GM12891 (cell line): ENCODE data around the gene DBNDD2.

ENCODE experiments used
- DNase-seq: peaks from one replicate; pipeline ENCODE4 v3.0.0; 2011; ENCODE audit warnings: low spot score; ENCODE audit not compliant: insufficient read length
- FAIRE-seq: peaks from 2 replicates; lab custom pipeline; 2011; peaks lifted over from hg19 to GRCh38; lab: Jason Lieb, UNC
- PAX5 ChIP-seq: IDR thresholded peaks from 2 replicates; pipeline ENCODE4 v1.6.1; 2011; ENCODE audit warnings: low read length, moderate library complexity, mild to moderate bottlenecking; ENCODE audit not compliant: insufficient read depth, severe bottlenecking
- POLR2A ChIP-seq: IDR thresholded peaks from 2 replicates; pipeline ENCODE4 v1.6.1; 2011; ENCODE audit warnings: low read depth, low read length, control low read depth
- POLR2AphosphoS5 ChIP-seq: IDR thresholded peaks from 2 replicates; pipeline ENCODE4 v1.6.1; 2011; ENCODE audit warnings: low read depth, low read length, control low read depth
- POU2F2 ChIP-seq: IDR thresholded peaks from 2 replicates; pipeline ENCODE4 v1.6.1; 2011; ENCODE audit warnings: low read depth, mild to moderate bottlenecking, control low read depth, low read length, moderate library complexity
- SPI1 ChIP-seq: IDR thresholded peaks from 2 replicates; pipeline ENCODE4 v1.6.1; 2011; ENCODE audit warnings: low read depth, low read length, control low read depth
- TAF1 ChIP-seq: IDR thresholded peaks from 2 replicates; pipeline ENCODE4 v1.6.1; 2011; ENCODE audit warnings: low read depth, low read length, control low read depth

Gene DBNDD2

DNA sequence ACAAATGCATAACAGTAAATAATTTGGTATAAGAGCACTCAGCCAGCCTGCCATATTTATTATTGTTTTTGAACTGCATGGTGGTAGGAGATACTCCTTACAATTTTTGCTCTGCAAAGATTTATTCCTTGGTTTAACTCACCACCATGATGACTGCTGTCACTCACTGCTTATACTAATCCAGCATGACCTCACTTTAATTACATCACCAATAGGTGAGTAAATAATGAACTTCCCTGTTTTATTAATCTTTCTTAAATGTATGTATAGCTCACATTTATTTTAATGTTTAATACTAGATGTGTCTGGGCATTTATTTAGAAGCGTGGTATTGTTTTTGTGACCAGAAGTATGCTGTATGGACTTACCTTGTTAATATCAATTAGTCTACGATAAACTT is 17.2 kb upstream of the DBNDD2 start:
- DNase-seq: no peak
- FAIRE-seq: no peak
- TF ChIP-seq PAX5 (no peak), POLR2A (no peak), POLR2AphosphoS5 (no peak), SPI1 (no peak), TAF1 (no peak), POU2F2 (no peak)

DNA sequence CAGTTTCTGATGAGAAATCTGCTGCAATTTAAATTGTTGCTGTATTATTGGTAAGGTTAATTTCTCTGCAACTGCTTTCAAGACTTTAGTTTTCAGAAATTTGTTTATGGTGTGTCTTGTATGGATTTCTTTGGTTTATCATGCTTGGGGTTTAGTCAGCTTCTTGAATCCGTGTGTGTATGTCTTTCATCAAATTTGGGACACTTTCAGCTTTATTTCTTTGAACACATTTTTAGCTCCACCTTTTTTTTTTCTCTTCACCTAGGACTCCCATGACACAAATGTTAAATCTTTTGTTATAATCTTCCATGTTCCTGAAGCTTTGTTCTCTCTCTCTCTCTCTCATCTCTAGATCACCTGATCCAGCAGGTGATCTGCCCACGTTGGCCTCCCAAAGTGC is 16.5 kb upstream of the DBNDD2 start:
- no peak for FAIRE-seq
- TF ChIP-seq POLR2AphosphoS5 (no peak), POU2F2 (no peak), POLR2A (no peak), PAX5 (no peak), TAF1 (no peak), SPI1 (no peak)
- DNase-seq: no peak

DNA sequence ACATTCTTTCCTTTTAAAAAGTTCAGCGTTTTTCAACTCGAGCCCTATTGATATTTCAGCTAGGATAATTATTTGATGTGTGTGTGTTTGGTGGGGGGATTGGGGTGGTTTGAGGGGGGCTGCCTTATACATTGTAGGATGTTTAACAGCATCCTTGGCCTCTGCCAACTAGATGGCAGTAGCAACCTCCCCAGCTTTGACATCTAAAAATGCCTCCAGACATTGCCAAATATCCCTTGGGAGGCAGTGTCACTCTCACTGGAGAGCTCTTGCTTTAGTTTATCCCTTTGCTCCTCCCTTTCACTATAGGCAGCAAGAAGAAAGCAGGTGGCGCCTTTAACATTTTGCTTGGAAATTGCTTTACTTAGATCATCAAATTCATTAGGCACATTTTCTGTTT is 15.4 kb upstream of the DBNDD2 start:
- FAIRE-seq (no peak), DNase-seq (no peak)
- TF ChIP-seq POLR2A: no peak
- TF ChIP-seq TAF1: no peak
- TF ChIP-seq SPI1: no peak
- TF ChIP-seq POU2F2: no peak
- no peak for TF ChIP-seq POLR2AphosphoS5

- FAIRE-seq (no peak), DNase-seq (no peak)
- no peak for TF ChIP-seq POU2F2
- no peak for TF ChIP-seq SPI1
- TF ChIP-seq POLR2AphosphoS5: no peak
- TF ChIP-seq TAF1: no peak
- no peak for TF ChIP-seq PAX5
- no peak for TF ChIP-seq POLR2A
Observed at GRCh38 chr20:45394221-45395113, 13.6 kb upstream of the DBNDD2 start.

DNA sequence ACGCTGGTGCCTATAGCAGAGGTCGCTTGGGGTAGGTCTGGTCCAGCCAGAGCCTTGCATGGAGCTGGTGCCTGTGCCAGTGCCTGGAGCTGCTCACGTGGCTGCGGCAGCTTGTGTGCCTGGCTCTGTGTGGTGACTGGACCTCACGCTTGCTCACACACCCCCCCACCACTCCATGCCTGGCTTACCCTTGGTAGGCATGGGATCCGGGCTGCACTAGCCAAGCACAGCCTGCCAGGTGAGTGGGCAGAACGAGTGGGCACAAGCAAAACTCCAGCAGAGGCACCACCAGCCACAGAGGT is 13.0 kb upstream of the DBNDD2 start:
- FAIRE-seq (no peak), DNase-seq (no peak)
- TF ChIP-seq PAX5: no peak
- TF ChIP-seq POU2F2: no peak
- TF ChIP-seq POLR2A: no peak
- TF ChIP-seq SPI1: no peak
- TF ChIP-seq POLR2AphosphoS5: no peak
- TF ChIP-seq TAF1: no peak

GRCh38 chr20:45399018-45399417 is 9.1 kb upstream of the DBNDD2 start:
- FAIRE-seq (no peak), DNase-seq (no peak)
- no peak for TF ChIP-seq POU2F2
- TF ChIP-seq POLR2AphosphoS5: no peak

- DNase-seq (no peak), FAIRE-seq (no peak)
- no peak for TF ChIP-seq POLR2A
- TF ChIP-seq POU2F2: no peak
- no peak for TF ChIP-seq TAF1
- TF ChIP-seq SPI1: no peak
- no peak for TF ChIP-seq POLR2AphosphoS5
- TF ChIP-seq PAX5: no peak
Observed at GRCh38 chr20:45400346-45401031, 7.6 kb upstream of the DBNDD2 start.

- DNase-seq (no peak), FAIRE-seq (no peak)
- no peak for TF ChIP-seq PAX5
Observed at GRCh38 chr20:45402946-45403345, 5.1 kb upstream of the DBNDD2 start.

- TF ChIP-seq POLR2AphosphoS5 (no peak), POLR2A (no peak), PAX5 (no peak), TAF1 (no peak), POU2F2 (no peak), SPI1 (no peak)
- FAIRE-seq (no peak), DNase-seq (no peak)
Observed at GRCh38 chr20:45404438-45404837, 3.7 kb upstream of the DBNDD2 start.

- DNase-seq (no peak), FAIRE-seq (no peak)
- TF ChIP-seq SPI1 (no peak), PAX5 (no peak), POLR2A (no peak), POU2F2 (no peak), TAF1 (no peak), POLR2AphosphoS5 (no peak)
Observed at GRCh38 chr20:45405571-45406259, 2.4 kb upstream of the DBNDD2 start.
